ENCODE results near the gene PCDHAC1.

PCDHAC1 gene

GRCh38 chr5:140934964-140935606 is 9.0 kb downstream of the PCDHAC1 start:
- Histone ChIP-seq H3K4me1 (ENCODE audit: control insufficient read depth, insufficient read depth, low read length) (no peaks in the 10 kb centered on the region), H3K4me3 (ENCODE audit: low read length) (no peak overlapping the region), H3K27me3 (ENCODE audit: control insufficient read depth, insufficient read depth, low read length) (no peaks in the 10 kb centered on the region), H3K36me3 (ENCODE audit: control insufficient read depth, insufficient read depth, low read length) (no peaks in the 10 kb centered on the region), H3K27ac (ENCODE audit: low read depth, low read length) (no peak overlapping the region), H3K9ac (ENCODE audit: low read length) (no peak overlapping the region)

- H3K27ac ChIP-seq (ENCODE audit: low read depth, low read length) = no peak overlapping the region
Measured at GRCh38 chr5:140946578-140946977, 20.5 kb downstream of the PCDHAC1 start.

GRCh38 chr5:140951636-140952035 is 25.5 kb downstream of the PCDHAC1 start:
- H3K27me3 ChIP-seq (ENCODE audit: control insufficient read depth, insufficient read depth, low read length) = no peaks in the 10 kb centered on the region

More at GRCh38 chr5:140946578-140946977, 20.5 kb downstream of the PCDHAC1 start:
- Histone ChIP-seq H3K9ac (ENCODE audit: low read length) (no peak overlapping the region), H3K36me3 (ENCODE audit: control insufficient read depth, insufficient read depth, low read length) (no peaks in the 10 kb centered on the region), H3K27me3 (ENCODE audit: control insufficient read depth, insufficient read depth, low read length) (no peaks in the 10 kb centered on the region), H3K4me1 (ENCODE audit: control insufficient read depth, insufficient read depth, low read length) (no peaks in the 10 kb centered on the region), H3K4me3 (ENCODE audit: low read length) (no peak overlapping the region)

GRCh38 chr5:140953234-140953633 is 27.1 kb downstream of the PCDHAC1 start:
- H3K36me3 ChIP-seq (ENCODE audit: control insufficient read depth, insufficient read depth, low read length) = no peaks in the 10 kb centered on the region
- no peak overlapping the region for H3K9ac ChIP-seq (ENCODE audit: low read length)
- H3K4me3 ChIP-seq (ENCODE audit: low read length) = no peak overlapping the region
- H3K27ac ChIP-seq (ENCODE audit: low read depth, low read length) = no peak overlapping the region
- no peaks in the 10 kb centered on the region for H3K27me3 ChIP-seq (ENCODE audit: control insufficient read depth, insufficient read depth, low read length)
- H3K4me1 ChIP-seq (ENCODE audit: control insufficient read depth, insufficient read depth, low read length) = no peaks in the 10 kb centered on the region

More at GRCh38 chr5:140951636-140952035, 25.5 kb downstream of the PCDHAC1 start:
- Histone ChIP-seq H3K27ac (ENCODE audit: low read depth, low read length) (no peak overlapping the region), H3K4me1 (ENCODE audit: control insufficient read depth, insufficient read depth, low read length) (no peaks in the 10 kb centered on the region), H3K4me3 (ENCODE audit: low read length) (no peak overlapping the region), H3K36me3 (ENCODE audit: control insufficient read depth, insufficient read depth, low read length) (no peaks in the 10 kb centered on the region), H3K9ac (ENCODE audit: low read length) (no peak overlapping the region)

GRCh38 chr5:140962190-140962589 is 36.1 kb downstream of the PCDHAC1 start:
- Histone ChIP-seq H3K4me3 (ENCODE audit: low read length) (no peak overlapping the region), H3K4me1 (ENCODE audit: control insufficient read depth, insufficient read depth, low read length) (peaks cover 2% of the 10 kb centered on the region), H3K27me3 (ENCODE audit: control insufficient read depth, insufficient read depth, low read length) (no peaks in the 10 kb centered on the region), H3K36me3 (ENCODE audit: control insufficient read depth, insufficient read depth, low read length) (no peaks in the 10 kb centered on the region), H3K9ac (ENCODE audit: low read length) (no peak overlapping the region), H3K27ac (ENCODE audit: low read depth, low read length) (no peak overlapping the region)

- H3K9ac ChIP-seq (ENCODE audit: low read length) = no peak overlapping the region
- no peaks in the 10 kb centered on the region for H3K27me3 ChIP-seq (ENCODE audit: control insufficient read depth, insufficient read depth, low read length)
- no peak overlapping the region for H3K4me3 ChIP-seq (ENCODE audit: low read length)
- H3K4me1 ChIP-seq (ENCODE audit: control insufficient read depth, insufficient read depth, low read length) = peaks cover 2% of the 10 kb centered on the region
- H3K36me3 ChIP-seq (ENCODE audit: control insufficient read depth, insufficient read depth, low read length) = no peaks in the 10 kb centered on the region
- H3K27ac ChIP-seq (ENCODE audit: low read depth, low read length) = no peak overlapping the region
Measured at GRCh38 chr5:140964356-140964755, 38.3 kb downstream of the PCDHAC1 start.

GRCh38 chr5:140965905-140966292 is 39.8 kb downstream of the PCDHAC1 start:
- Histone ChIP-seq H3K4me3 (ENCODE audit: low read length) (peak overlapping the region; percentile 44), H3K4me1 (ENCODE audit: control insufficient read depth, insufficient read depth, low read length) (peaks cover 2% of the 10 kb centered on the region), H3K36me3 (ENCODE audit: control insufficient read depth, insufficient read depth, low read length) (no peaks in the 10 kb centered on the region), H3K27ac (ENCODE audit: low read depth, low read length) (no peak overlapping the region), H3K27me3 (ENCODE audit: control insufficient read depth, insufficient read depth, low read length) (no peaks in the 10 kb centered on the region), H3K9ac (ENCODE audit: low read length) (no peak overlapping the region)

GRCh38 chr5:140966293-140967225 is 40.5 kb downstream of the PCDHAC1 start, which contains the start of gene PCDHAC2:
PCDHAC2 (plus strand) TSS chr5:140966476; CDS start chr5:140966767, 291 bp downstream.
- H3K27me3 ChIP-seq (ENCODE audit: control insufficient read depth, insufficient read depth, low read length) = no peaks in the 10 kb centered on the region
- no peak within 1 kb of the TSS for H3K27ac ChIP-seq (ENCODE audit: low read depth, low read length)
- no peak within 1 kb of the TSS for H3K9ac ChIP-seq (ENCODE audit: low read length)
- no peaks in the 10 kb centered on the region for H3K36me3 ChIP-seq (ENCODE audit: control insufficient read depth, insufficient read depth, low read length)
- peak within 1 kb of the TSS; percentile 44 for H3K4me3 ChIP-seq (ENCODE audit: low read length)
- peaks cover 2% of the 10 kb centered on the region for H3K4me1 ChIP-seq (ENCODE audit: control insufficient read depth, insufficient read depth, low read length)

GRCh38 chr5:140967226-140967893 is 41.3 kb downstream of the PCDHAC1 start:
- H3K27me3 ChIP-seq (ENCODE audit: control insufficient read depth, insufficient read depth, low read length) = no peaks in the 10 kb centered on the region
- peaks cover 2% of the 10 kb centered on the region for H3K4me1 ChIP-seq (ENCODE audit: control insufficient read depth, insufficient read depth, low read length)
- H3K9ac ChIP-seq (ENCODE audit: low read length) = no peak overlapping the region
- H3K36me3 ChIP-seq (ENCODE audit: control insufficient read depth, insufficient read depth, low read length) = no peaks in the 10 kb centered on the region
- H3K27ac ChIP-seq (ENCODE audit: low read depth, low read length) = no peak overlapping the region
- peak overlapping the region; percentile 44 for H3K4me3 ChIP-seq (ENCODE audit: low read length)

GRCh38 chr5:140969880-140970279 is 43.8 kb downstream of the PCDHAC1 start:
- Histone ChIP-seq H3K27ac (ENCODE audit: low read depth, low read length) (no peak overlapping the region), H3K36me3 (ENCODE audit: control insufficient read depth, insufficient read depth, low read length) (no peaks in the 10 kb centered on the region), H3K4me3 (ENCODE audit: low read length) (no peak overlapping the region), H3K4me1 (ENCODE audit: control insufficient read depth, insufficient read depth, low read length) (peaks cover 2% of the 10 kb centered on the region), H3K27me3 (ENCODE audit: control insufficient read depth, insufficient read depth, low read length) (no peaks in the 10 kb centered on the region), H3K9ac (ENCODE audit: low read length) (no peak overlapping the region)

- Histone ChIP-seq H3K9ac (ENCODE audit: low read length) (no peak overlapping the region), H3K4me3 (ENCODE audit: low read length) (no peak overlapping the region), H3K4me1 (ENCODE audit: control insufficient read depth, insufficient read depth, low read length) (no peaks in the 10 kb centered on the region), H3K27ac (ENCODE audit: low read depth, low read length) (no peak overlapping the region), H3K27me3 (ENCODE audit: control insufficient read depth, insufficient read depth, low read length) (no peaks in the 10 kb centered on the region), H3K36me3 (ENCODE audit: control insufficient read depth, insufficient read depth, low read length) (no peaks in the 10 kb centered on the region)
Measured at GRCh38 chr5:140973550-140973949, 47.5 kb downstream of the PCDHAC1 start.

- Histone ChIP-seq H3K27me3 (ENCODE audit: control insufficient read depth, insufficient read depth, low read length) (no peaks in the 10 kb centered on the region), H3K27ac (ENCODE audit: low read depth, low read length) (no peak overlapping the region), H3K9ac (ENCODE audit: low read length) (no peak overlapping the region), H3K36me3 (ENCODE audit: control insufficient read depth, insufficient read depth, low read length) (no peaks in the 10 kb centered on the region), H3K4me1 (ENCODE audit: control insufficient read depth, insufficient read depth, low read length) (no peaks in the 10 kb centered on the region), H3K4me3 (ENCODE audit: low read length) (no peak overlapping the region)
Measured at GRCh38 chr5:140977003-140977402, 50.9 kb downstream of the PCDHAC1 start.

All from rectal smooth muscle tissue (tissue), 1 donor.